ENCODE results near the gene RBBP5. TPM values are rescaled to one million over a fixed set of nuclear protein-coding genes. Genes with fewer than 3 reads are reported as not detected.

Gene RBBP5
- polyA plus RNA-seq, 1 donor from 2014 or later: 24.2 TPM

DNA sequence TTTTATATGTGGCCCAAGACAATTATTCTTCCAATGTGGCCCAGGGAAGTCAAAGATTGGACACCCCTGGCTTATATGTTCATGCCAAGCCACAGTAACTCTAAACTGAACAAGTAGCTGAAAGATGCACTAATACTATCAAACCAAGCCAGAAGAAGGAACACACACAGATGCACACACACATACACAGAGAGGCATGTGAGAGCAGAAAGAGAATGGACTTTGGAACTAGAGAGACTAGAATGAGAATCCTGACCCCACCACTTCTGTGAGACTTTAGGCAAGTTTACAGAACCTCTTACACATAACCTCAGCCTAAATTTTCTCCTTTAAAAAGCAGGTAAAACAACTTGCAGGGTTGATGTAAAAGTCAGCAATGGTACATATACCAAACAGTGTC lies 26.4 kb downstream of the RBBP5 start:
- Histone ChIP-seq H3K4me3 (ENCODE audit: low read length) (no peak overlapping the region), H3K4me2 (ENCODE audit: low read length) (no peak overlapping the region), H3K27ac (ENCODE audit: low read length) (no peak overlapping the region), H3K79me2 (replicated peaks; ENCODE audit: insufficient read depth, low read length) (no peaks in the 10 kb centered on the region), H3K27me3 (ENCODE audit: insufficient read depth, low read depth, low read length) (no peaks in the 10 kb centered on the region), H3F3A (ENCODE audit: insufficient read depth, low read length, poor library complexity, severe bottlenecking) (no peaks in the 10 kb centered on the region), H3K9me2 (ENCODE audit: insufficient read depth, low read length) (no peaks in the 10 kb centered on the region), H2AFZ (ENCODE audit: low read depth, low read length) (no peak overlapping the region), H3K36me3 (ENCODE audit: insufficient read depth, low read length) (peaks cover 4% of the 10 kb centered on the region), H3K9me3 (ENCODE audit: low read length) (no peaks in the 10 kb centered on the region), H3K9ac (ENCODE audit: low read length) (no peak overlapping the region), H4K20me1 (ENCODE audit: insufficient read depth) (no peaks in the 10 kb centered on the region)
- TF ChIP-seq CTCF (IDR thresholded peaks at IDR 0.05; ENCODE audit: poor library complexity, severe bottlenecking): no peak
- TF ChIP-seq SMC3 (conservative IDR thresholded peaks at IDR 0.05; ENCODE audit: poor library complexity): no peak
- no peak for TF ChIP-seq TAF1 (IDR thresholded peaks at IDR 0.05; ENCODE audit: low read depth)
- no peak for TF ChIP-seq POLR2AphosphoS5 (IDR thresholded peaks at IDR 0.05)
- TF ChIP-seq EZH2 (IDR thresholded peaks at IDR 0.05; ENCODE audit: borderline replicate concordance, insufficient read depth, low read length, poor library complexity, severe bottlenecking): no peak
- TF ChIP-seq EP300 (conservative IDR thresholded peaks at IDR 0.05; ENCODE audit: poor library complexity, severe bottlenecking): no peak
- no peak for TF ChIP-seq MXI1 (conservative IDR thresholded peaks at IDR 0.05; ENCODE audit: poor library complexity, severe bottlenecking)
- TF ChIP-seq, protein P1, sequence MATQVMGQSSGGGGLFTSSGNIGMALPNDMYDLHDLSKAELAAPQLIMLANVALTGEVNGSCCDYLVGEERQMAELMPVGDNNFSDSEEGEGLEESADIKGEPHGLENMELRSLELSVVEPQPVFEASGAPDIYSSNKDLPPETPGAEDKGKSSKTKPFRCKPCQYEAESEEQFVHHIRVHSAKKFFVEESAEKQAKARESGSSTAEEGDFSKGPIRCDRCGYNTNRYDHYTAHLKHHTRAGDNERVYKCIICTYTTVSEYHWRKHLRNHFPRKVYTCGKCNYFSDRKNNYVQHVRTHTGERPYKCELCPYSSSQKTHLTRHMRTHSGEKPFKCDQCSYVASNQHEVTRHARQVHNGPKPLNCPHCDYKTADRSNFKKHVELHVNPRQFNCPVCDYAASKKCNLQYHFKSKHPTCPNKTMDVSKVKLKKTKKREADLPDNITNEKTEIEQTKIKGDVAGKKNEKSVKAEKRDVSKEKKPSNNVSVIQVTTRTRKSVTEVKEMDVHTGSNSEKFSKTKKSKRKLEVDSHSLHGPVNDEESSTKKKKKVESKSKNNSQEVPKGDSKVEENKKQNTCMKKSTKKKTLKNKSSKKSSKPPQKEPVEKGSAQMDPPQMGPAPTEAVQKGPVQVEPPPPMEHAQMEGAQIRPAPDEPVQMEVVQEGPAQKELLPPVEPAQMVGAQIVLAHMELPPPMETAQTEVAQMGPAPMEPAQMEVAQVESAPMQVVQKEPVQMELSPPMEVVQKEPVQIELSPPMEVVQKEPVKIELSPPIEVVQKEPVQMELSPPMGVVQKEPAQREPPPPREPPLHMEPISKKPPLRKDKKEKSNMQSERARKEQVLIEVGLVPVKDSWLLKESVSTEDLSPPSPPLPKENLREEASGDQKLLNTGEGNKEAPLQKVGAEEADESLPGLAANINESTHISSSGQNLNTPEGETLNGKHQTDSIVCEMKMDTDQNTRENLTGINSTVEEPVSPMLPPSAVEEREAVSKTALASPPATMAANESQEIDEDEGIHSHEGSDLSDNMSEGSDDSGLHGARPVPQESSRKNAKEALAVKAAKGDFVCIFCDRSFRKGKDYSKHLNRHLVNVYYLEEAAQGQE (IDR thresholded peaks at IDR 0.05; ENCODE audit: borderline replicate concordance): no peak
- TF ChIP-seq RAD21 (conservative IDR thresholded peaks at IDR 0.05): no peak

GRCh38 chr1:205091043-205091740 lies 30.6 kb downstream of the RBBP5 start:
- TF ChIP-seq, protein P1 (IDR thresholded peaks at IDR 0.05; ENCODE audit: borderline replicate concordance): no peak
- TF ChIP-seq POLR2AphosphoS5 (IDR thresholded peaks at IDR 0.05) (no peak), EZH2 (IDR thresholded peaks at IDR 0.05; ENCODE audit: borderline replicate concordance, insufficient read depth, low read length, poor library complexity, severe bottlenecking) (no peak), EP300 (conservative IDR thresholded peaks at IDR 0.05; ENCODE audit: poor library complexity, severe bottlenecking) (no peak), MXI1 (conservative IDR thresholded peaks at IDR 0.05; ENCODE audit: poor library complexity, severe bottlenecking) (no peak), CTCF (IDR thresholded peaks at IDR 0.05; ENCODE audit: poor library complexity, severe bottlenecking) (no peak), TAF1 (IDR thresholded peaks at IDR 0.05; ENCODE audit: low read depth) (no peak), RAD21 (conservative IDR thresholded peaks at IDR 0.05) (no peak), SMC3 (conservative IDR thresholded peaks at IDR 0.05; ENCODE audit: poor library complexity) (no peak)
- H3K9me3 ChIP-seq (ENCODE audit: low read length): no peaks in the 10 kb centered on the region
- H3K36me3 ChIP-seq (ENCODE audit: insufficient read depth, low read length): peaks cover 4% of the 10 kb centered on the region
- H3K9me2 ChIP-seq (ENCODE audit: insufficient read depth, low read length): no peaks in the 10 kb centered on the region
- no peak overlapping the region for H3K4me3 ChIP-seq (ENCODE audit: low read length)
- no peaks in the 10 kb centered on the region for H4K20me1 ChIP-seq (ENCODE audit: insufficient read depth)
- no peaks in the 10 kb centered on the region for H3K27me3 ChIP-seq (ENCODE audit: insufficient read depth, low read depth, low read length)
- no peaks in the 10 kb centered on the region for H3K79me2 ChIP-seq (replicated peaks; ENCODE audit: insufficient read depth, low read length)
- H3K4me2 ChIP-seq (ENCODE audit: low read length): no peak overlapping the region
- no peak overlapping the region for H3K27ac ChIP-seq (ENCODE audit: low read length)
- no peak overlapping the region for H3K9ac ChIP-seq (ENCODE audit: low read length)
- no peaks in the 10 kb centered on the region for H3F3A ChIP-seq (ENCODE audit: insufficient read depth, low read length, poor library complexity, severe bottlenecking)
- no peak overlapping the region for H2AFZ ChIP-seq (ENCODE audit: low read depth, low read length)

Measured in neural cell (in vitro differentiated cells).